ENCODE data around the gene ACVR1.
"Not testable (repeated sequence)": the region's sequence is repeated elsewhere in the genome, so short reads cannot be mapped to it uniquely, and the experiment has no call there.

Gene ACVR1

DNA sequence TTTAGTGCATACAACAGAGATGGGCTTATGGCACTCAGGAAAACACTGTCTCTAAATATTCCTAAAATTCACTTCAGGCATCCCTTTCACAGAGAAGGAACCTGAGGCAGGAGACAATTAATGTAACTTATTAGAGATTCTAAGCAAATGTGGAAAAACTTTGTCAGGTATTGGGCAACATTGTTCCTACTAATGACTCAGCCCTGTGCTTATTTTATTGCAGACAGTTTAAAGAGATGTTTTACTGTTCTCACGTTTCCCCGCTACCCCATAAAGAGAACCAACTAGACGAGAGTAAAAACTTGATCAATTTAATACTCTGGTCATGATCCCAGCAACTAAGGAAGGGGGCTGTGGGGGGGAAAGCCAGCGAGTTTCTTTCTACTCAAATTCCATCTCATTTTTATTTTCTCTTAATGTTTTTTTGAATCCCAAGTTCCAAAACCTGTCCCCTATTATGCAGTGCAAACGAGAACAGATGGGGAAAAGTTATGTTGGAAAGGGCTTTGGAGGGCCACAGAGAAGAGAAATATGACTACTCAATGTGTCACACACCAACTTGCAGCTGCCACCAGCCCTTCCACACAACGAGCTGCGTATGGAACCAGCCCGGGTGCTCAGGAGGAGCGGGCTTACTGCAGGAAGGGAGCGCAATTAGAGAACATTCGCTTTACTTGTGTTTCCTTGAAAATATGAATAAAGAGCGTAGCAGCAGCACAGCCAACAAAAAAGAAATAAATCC, 18.7 kb upstream of the ACVR1 start:
- DNase-seq (ENCODE audit: low spot score), result no peak

DNA sequence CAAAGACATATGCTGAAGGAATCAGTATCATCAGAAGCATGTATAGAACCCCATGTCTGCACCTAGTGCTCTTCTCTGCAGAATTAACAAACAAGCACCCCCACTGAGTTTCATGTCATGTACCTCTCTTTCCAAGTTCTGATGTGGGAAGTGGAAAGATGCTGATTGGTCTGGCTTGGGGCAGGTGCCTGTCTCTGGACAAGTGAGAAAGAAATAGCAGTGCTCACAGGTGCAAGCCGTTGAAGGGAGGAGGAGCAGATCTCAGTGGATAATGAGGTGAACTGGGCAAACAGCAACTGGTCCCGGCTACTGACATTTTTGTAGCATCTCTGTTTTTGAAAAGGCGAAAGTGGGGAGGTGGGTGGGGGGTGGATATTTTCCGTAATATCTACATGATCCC, 17.5 kb upstream of the ACVR1 start:
- DNase-seq (ENCODE audit: low spot score), result no peak

DNA sequence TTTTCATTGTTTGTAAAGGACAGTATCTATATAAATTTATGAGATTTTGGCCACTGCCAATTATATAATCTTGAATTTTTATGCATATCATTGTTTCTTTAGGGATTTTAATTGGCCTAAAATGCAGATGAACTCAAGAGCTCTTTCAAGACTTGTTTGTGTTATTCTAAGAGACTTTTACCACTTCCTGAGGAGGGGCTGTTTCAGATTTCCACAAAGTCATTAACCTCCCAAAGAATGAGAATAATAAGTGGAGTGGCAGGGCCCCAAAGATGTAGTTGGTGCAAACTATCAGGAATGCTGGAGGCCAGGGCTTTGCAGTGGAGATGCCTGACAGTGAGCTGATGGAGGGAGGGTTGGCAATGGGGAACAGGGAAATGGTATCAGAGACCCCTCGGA, 15.5 kb upstream of the ACVR1 start:
- DNase-seq (ENCODE audit: low spot score), result no peak

DNA sequence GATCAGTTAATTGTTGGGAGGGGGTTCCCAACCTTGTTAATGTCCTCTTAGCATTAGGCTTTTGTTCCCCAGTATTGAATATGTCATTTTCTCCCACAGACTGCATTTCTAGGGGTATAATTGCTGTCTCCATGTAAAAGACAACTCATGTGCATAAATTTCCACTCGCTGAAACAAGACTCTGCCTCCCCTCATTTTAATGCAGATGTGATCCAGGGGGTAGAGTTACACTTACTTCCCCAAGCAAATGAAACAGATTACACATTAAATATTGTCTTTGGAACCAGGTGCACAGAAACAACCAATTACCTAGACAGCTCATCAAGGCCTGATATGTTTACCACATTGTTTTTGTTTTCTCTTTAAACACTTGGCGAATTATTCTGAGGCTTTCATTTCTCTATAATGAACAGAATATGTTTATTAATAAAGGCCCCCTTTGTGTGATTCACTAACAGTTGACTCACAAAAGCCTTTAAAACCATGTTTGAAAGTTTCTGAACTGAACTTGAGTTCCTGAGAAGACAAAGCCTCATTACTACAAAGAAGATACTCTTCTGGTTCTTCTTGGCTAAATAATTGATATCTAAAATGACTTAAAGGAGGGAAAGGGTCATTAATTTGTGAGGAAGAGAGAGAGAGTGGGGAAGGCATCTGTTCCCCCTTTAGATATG, 15.0 kb upstream of the ACVR1 start:
- no peak for DNase-seq (ENCODE audit: low spot score)

DNA sequence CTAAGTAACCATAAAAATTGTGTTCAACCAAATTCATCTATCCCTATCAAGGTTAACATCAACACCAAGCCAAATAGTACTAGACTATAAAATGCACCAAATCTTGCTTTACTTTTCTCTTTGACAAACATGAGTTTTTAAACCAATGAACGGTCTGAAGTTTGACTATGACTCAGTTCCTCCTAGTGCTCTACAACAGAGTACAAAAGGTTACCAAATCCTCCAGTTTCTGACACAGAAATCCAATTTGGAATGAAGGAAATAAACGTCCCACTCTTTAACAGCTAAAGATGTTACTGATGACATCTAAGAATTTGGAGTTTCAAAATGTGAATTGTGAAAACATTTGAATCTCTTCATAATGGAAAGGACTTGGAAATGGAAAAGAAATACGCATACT, 11.8 kb upstream of the ACVR1 start:
- DNase-seq (ENCODE audit: low spot score), result no peak

DNA sequence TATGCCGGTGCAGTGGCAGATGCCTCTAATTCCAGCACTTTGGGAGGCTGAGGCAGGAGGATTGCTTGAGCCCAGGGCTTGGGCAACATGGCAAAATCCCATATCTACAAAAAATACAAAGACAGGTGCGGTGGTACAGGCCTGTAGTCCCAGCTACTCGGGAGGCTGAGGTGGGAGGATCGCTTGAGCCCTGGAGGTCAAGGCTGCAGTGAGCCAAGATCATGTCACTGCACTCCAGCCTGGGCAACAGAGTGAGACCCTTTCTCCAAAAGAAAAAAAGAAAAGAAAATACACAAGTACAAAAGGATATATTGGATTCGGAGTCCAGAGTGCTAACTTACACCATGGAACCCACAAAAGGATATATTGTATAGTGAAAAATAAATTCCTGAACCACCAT, 8.4 kb upstream of the ACVR1 start:
- not testable (repeated sequence) for DNase-seq (ENCODE audit: low spot score)

DNA sequence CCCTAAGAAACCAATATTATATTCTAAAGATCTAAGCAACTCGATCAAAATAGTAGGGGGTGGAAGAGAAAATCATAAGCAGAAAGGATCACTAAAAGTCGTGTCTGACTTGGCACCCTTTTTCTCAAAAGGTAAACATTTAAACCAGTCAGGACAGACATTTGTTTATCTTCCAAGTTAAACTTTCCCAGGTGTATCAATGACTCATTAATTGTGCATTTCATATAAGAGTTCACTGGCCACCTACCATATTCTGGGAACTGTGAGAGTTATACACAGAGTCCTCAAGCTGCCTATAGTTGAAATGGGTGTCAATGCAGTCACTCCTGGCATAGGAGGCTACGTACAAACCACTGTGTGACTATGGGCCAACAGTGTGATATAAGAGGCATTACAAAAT, 4.8 kb upstream of the ACVR1 start:
- DNase-seq (ENCODE audit: low spot score), result no peak

DNA sequence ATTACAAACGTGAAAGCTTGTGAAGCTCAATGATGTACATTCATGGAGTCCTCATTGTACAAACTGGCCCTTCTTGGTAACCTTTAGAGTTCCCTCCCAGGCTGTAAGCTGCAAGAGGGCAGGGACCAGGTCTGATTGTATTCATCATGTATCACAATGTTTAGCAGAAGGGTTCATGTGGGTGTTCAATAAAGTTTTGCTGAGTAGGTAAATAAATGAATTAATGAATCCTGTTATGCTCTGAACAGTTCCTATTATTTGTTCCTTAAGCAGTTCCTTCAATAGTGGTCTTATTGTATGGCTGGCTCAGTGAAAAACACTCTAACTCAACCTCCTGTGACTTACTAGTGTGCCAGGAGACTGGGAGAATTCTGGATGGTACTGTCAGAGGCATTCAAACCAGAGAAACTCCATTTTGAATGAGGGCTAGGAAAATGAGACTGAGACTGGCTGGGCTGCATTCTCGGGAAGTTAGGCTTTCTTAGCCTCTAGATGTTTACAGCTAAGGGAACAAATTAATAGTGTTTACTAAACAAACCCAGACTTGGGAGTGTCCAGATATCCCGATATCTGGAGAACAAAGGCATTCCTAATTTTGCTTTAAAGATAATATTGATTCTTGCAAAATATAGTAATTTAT, 1.8 kb upstream of the ACVR1 start:
- no peak for DNase-seq (ENCODE audit: low spot score)

DNA sequence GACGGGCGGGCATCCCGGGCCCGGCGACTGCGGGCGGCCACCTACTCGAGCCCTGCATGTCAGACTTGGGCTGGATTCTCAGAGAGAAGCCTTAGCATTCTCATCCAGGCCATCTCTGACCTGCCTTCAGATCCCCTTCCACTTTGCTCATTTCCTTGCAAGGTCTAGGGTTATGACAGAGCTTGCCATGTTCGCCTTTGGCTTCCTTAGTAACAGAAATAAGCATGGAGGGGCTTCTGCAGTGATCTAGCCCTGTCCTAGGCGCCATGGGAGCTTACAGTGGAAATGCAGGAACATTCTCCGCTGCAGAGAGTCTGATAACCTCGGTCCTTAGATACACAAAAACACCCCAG, 632 bp upstream of the ACVR1 start:
- DNase-seq (ENCODE audit: low spot score), result peak; percentile 47

DNA sequence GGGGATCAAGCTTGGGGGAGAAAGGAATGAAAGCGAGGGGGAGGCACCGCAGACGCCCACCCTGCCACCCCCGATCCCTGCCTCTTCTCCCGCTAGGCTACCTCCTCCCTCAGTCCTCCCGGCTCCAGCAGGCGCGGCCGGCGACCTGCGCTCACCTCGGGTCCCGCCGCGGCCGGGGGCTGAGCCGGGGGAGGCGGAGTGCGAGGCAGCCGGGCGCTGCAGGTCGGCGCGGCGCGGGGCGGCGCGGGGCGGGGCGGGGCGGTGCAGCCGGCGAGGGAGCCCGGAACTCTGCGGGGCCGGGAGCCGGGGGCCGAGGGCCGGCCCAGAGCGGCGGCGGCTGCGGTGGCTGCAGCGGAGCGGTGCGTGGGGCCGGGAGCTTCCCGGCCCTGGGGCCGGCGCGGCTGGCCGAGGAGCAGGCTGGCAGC, 477 bp downstream of the ACVR1 start:
- DNase-seq (ENCODE audit: low spot score), result peak; percentile 10

DNA sequence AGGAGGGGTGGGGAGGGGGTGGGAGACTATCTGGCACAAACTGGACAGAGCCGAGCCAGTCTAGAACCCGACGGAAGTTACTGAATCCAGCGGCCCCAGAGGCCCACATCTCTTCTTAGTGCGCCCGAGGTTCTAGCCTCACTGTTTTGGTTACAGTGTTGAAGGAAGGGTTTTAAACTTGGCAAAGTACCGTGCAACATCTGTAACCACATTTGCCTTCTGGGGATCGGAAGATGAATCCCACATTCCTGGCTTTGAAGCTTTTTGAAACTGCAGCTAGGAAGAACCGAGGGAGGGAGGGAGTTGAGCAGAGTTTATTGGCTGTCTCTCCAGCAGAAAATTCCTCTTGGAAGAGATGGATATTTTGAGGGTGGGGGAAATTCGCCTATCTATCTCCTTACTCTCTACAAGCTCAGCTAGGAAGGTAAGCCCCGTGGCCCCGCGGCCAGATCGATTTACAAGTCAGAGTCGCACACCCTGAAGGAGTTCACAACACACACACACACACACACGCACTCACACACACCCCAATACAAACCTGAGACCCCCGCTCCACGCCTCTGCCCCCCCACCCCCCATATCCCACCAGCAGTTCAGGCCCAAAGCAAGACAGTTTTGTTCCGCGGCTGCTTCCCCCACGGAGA, 1.0 kb downstream of the ACVR1 start:
- peak; percentile 23 for DNase-seq (ENCODE audit: low spot score)

DNA sequence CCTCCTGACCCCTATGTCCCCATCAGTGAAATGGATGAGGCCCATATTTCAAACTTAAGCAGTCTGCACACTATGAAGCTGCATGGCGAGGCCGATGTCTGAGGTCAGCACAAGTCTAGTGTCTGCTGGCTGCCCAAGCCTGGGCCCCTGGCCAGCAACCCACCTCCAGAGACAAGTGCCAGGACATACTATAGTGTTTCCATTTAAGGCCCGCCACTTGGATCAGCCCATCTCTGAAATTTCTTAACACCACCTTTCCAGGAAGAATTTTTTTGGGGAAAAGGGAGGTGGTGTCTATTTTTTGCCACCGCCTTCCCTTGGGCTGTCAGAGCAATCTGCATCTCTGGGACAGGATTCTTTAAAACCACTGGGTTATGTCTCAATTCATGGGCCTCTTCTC, 1.8 kb downstream of the ACVR1 start:
- no peak for DNase-seq (ENCODE audit: low spot score)

DNA sequence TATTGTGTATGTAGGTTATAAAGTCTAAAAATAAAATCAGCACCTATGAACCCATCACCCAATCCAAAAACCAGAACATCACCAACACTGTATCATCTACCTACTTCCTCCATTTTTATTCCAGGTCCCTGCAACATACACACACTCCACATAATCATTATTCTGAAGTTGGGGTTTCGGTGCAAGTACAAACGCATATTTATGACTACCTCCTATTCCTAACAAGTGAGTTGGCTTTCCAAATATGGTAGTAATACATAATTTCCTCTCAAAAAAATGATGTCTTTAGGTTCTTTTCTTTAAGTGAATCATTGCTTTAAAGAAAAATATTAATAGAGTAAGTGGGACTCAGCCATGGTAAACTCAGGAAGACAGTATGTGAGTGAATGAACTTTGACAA, 3.3 kb downstream of the ACVR1 start:
- DNase-seq (ENCODE audit: low spot score), result no peak

DNA sequence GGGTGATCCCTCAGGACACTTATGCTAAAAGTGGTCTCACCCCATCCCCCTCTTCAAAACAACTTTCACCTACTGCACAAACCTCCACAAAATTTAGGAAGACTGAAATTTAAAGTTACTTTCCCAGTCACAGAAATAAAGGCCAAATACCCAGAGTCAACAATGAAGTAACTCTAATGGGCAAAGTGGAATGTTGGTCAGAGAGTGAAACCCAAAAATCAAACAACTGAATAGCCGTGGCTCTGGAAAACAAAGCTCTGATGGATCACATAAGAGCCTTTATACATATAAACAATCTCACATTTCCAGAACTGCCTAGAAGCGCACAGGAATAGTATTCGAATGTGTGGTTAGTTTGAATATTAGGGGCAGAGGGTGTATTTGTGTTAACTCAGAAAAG, 4.7 kb downstream of the ACVR1 start:
- DNase-seq (ENCODE audit: low spot score), result no peak

DNA sequence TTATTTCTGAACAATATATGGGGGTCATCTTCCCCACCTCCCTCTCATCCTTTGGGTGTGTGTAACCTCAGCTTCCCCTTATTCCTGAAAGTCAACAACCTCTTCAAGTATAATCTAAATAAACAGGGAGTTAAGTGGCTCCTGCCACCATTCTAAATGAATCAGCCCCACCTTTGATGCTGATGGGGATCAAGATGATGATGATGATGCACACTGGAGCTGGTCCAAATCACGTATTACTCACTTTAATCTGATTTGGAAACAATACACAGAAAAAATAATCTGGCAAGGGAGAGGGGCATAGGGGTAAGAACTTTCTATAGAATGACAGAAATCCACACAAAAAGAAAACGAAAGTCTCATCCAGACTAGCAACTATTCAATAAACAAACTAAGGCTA, 7.1 kb downstream of the ACVR1 start:
- no peak for DNase-seq (ENCODE audit: low spot score)

DNA sequence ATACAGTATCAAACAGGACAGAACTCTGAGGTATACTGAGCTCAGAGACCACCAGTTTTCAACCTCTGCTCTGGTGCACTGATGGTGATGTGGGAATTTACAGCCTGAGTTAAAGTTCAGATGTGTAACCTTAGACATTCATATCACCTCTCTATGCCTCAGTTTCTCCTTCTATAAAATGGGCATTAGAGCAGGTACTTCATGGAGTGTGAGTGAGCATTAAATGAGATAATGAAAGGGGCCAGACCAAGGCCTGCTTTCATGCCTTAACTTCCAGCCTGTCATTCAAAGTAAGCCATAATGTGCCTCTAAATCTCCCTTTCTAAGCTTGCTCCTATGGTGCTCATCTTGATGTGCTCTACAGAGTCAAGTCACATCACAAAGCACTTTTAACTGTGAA, 8.4 kb downstream of the ACVR1 start:
- DNase-seq (ENCODE audit: low spot score), result no peak

DNA sequence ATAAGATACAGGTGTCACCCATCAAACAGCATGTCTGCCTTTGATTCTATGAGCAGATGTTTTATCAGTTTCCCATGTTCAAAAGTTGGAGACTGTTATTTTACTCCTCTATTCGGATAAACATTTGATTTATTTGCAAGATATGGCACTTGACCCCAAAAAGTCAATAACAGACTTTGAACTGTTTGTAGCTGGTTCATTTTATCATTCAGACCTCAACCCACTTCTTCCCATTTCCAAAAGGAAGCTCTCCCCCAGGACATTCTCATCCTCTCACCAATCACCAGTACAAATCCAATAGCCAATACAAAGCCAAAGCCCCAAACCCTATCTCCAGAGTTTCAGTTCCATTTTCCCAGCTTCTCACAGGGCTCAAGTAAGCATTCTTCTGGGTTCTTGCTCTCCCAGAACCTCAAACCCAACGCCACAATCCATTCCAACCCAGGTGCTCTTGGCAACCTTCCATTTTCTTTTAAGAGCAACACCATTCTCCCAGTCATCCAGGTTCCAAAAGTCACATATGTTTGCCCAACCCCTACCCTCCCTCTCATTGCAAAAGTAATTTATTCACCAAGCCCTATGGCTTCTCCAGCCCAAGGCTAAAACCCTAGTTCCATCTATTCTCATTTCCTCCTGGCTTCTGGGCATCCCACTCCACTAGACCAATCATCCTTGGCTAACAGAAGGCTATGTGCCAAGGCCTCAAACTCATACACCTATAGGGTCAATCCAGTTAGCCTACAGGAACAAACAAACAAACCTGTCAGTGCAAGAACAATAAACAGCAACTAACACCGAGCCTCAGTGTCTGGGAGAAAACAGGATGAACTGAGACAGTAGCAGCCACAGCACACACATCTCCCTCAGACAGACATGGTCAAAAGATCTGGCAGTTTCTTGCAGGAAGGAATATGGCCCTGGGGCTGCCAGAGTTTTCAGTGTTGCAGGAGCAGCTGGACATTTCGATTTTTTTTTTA, 9.2 kb downstream of the ACVR1 start:
- DNase-seq (ENCODE audit: low spot score), result no peak

DNA sequence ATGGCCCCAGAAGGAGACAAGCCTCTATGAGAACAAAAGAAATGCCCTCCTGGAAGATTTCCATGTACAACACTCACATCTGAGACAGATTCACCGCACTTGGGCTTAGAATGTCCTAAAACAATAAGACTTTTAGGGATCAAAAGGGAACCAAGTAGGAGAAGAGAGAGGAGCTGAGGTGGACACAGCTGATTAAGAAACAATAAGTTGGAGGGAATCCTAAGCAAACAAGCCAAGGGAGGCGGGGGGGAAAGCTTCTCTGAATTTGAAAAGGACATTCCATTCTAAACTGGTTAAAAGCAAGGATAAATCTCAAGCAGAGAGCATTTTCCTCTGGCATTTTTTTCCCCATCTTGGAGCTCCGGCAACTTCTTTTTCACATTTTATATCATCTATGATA, 9.9 kb downstream of the ACVR1 start:
- no peak for DNase-seq (ENCODE audit: low spot score)

DNA sequence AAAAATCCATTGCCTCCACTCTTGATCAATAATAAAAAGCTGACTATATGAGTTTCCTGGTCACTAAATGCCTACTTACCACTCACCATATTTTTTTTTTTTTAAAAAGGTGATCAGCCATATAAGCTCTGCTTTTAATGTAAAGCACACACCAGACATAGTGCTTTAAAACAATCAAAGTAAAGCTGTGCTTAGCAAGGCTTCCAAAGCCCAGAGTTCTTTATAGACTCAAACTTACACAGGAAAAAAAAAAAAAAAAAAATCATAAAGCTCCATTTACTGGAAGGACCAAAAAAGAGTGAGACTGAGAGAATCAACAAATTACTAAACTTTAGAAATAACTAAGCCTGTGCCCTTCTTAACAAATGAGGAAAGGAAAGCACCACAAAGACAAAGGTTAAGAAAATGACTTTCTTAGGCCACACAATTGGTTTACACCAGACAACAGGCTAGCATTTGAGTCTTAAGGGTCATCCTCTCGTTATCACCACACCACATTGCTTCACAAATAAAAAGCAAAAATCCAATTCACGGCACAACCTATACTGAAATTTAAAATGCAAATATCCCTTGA, 11.2 kb downstream of the ACVR1 start:
- no peak for DNase-seq (ENCODE audit: low spot score)

DNA sequence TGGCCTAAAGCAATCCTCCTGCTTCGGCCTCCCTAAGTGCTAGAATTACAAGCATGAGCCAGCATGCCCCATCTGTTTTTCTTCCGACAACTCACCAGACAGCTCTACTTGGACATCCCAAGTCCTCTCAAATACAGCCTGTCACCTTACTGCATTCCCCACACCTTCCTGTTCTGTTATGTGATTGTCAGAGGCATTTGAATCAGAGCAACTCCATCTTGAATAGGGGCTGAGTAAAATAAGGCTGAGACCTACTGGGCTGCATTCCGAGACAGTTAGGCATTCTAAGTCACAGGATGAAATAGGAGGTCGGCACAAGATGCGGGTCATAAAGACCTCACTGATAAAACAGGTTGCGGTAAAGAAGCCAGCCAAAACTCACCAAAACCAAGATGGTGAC, 17.3 kb downstream of the ACVR1 start:
- no peak for DNase-seq (ENCODE audit: low spot score)

DNA sequence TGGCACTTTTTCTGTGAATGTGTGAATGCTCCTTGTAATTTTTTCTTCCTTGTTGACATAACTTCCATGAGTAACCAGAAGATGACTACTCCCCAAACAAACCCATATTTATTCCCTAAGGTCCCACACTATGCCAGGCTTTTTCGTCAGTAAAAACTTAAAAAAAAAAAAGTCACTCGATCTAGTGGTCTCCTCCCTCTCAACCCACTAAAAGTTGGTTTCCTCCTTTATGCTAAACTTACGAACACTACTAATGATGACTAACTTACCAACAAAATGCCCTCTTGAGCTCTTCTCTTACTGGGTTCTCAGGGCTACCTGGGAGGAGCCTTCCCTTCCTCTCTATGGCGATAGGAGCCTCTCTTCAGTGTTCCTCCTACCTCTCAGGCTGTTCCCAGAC, 18.2 kb downstream of the ACVR1 start:
- no peak for DNase-seq (ENCODE audit: low spot score)
